ENCODE results near the gene PDZRN4. TPM values are rescaled to one million over a fixed set of nuclear protein-coding genes. Genes with fewer than 3 reads are reported as not detected.

Gene PDZRN4
- total and polyA plus RNA-seq, 2 of the 4 experiments (the other 2 are of a cell fraction): not detected

DNA sequence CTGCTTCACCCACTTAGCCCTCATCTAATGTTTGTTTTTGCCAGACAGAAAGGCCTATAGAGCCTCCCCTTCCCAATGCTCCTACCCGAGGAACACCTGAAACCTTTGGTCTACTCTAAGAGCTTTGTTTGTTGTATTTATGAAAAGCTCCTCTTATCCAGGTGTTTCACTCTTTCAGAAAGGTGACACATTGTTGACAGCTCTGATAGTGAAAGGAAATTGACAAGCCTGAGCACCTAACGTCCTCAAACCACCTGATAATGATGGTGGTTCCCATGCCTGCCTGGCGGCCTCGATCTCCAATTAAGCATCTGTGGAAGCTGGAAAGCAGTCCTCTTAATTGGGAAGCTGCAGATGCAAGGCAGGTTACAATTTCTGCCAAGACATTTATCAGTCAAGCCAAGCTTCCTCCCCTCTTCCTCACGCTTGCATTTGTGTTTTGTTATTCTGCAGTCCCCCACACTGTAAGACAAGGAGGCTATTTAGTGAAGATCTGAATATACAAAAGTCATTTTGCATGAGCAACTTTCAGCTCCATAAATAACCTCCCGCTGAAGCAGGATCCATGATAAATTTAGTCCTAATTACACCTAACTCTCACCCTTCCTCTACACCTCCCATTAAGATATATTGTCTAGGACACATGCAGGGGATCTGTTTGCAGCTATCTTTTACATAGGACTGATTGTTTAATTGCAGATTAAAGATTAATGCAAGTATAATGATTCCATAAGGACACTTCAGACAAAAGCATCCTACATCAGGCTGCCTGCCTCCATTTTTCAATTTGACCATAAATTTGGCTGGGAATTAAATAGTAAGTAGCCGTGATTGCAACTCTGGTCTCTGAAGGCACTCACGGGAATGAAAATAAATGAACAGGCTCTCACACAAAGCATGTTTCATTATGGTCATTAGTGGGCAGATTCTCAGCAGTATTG is 288.6 kb downstream of the PDZRN4 start:
- no TSS peak for BruUV-seq (replicated peaks)
- Histone ChIP-seq H3K56ac (ENCODE audit: extremely low read depth, insufficient read depth, low read length) (no peak overlapping the region), H4K5ac (ENCODE audit: low read depth, low read length) (no peak overlapping the region), H3K14ac (replicated peaks; ENCODE audit: low read depth, low read length) (no peak overlapping the region), H2BK20ac (ENCODE audit: low read depth, low read length) (no peak overlapping the region), H3K27me3 (ENCODE audit: control insufficient read depth, insufficient read depth, low read length) (no peaks in the 10 kb centered on the region; the same call in 1 of the 2 replicates), H2AK5ac (ENCODE audit: low read depth, low read length) (no peak overlapping the region), H2BK5ac (ENCODE audit: low read depth, low read length, poor library complexity, severe bottlenecking) (no peak overlapping the region), H3K18ac (ENCODE audit: low read depth, low read length) (no peak overlapping the region), H4K91ac (ENCODE audit: insufficient read depth, low read depth, low read length) (no peak overlapping the region), H2BK120ac (ENCODE audit: low read depth, low read length) (no peak overlapping the region), H3K9me3 (ENCODE audit: control insufficient read depth, insufficient read depth, low read length) (no peaks in the 10 kb centered on the region), H2AK9ac (replicated peaks; ENCODE audit: low read depth, low read length, poor library complexity) (no peak overlapping the region), H3K79me1 (ENCODE audit: low read depth in 1 of 2, low read length in 2 of 2) (no peaks in the 10 kb centered on the region), H4K20me1 (ENCODE audit: insufficient read depth, low read length) (no peaks in the 10 kb centered on the region), H2AFZ (replicated peaks; ENCODE audit: low read length, poor library complexity) (no peak overlapping the region), H2BK15ac (ENCODE audit: low read depth, low read length) (no peak overlapping the region), H3K9ac (ENCODE audit: low read depth, low read length) (no peak overlapping the region), H4K8ac (ENCODE audit: low read depth in 2 of 2, low read length in 2 of 2) (no peak overlapping the region), H3K36me3 (ENCODE audit: control insufficient read depth, insufficient read depth, low read length) (no peaks in the 10 kb centered on the region), H3K4me2 (ENCODE audit: low read depth, low read length) (no peak overlapping the region), H3K9me1 (ENCODE audit: insufficient read depth, low read length) (no peaks in the 10 kb centered on the region), H3K4ac (ENCODE audit: low read depth, low read length) (no peak overlapping the region), H3K27ac (ENCODE audit: insufficient read depth, low read length) (no peak overlapping the region), H3K4me3 (ENCODE audit: insufficient read depth, low read depth, low read length) (no peak overlapping the region), H3K4me1 (ENCODE audit: control insufficient read depth, insufficient read depth, low read length) (no peaks in the 10 kb centered on the region), H3K23ac (ENCODE audit: low read depth, low read length) (no peak overlapping the region)
- TF ChIP-seq SMC3 (IDR thresholded peaks at IDR 0.05; ENCODE audit: low read depth, low read length): no peak
- no peak for TF ChIP-seq RCOR1 (IDR thresholded peaks at IDR 0.05; ENCODE audit: insufficient replicate concordance, low read length)
- TF ChIP-seq RAD21 (IDR thresholded peaks at IDR 0.05; ENCODE audit: low read length): no peak
- TF ChIP-seq, protein P1, sequence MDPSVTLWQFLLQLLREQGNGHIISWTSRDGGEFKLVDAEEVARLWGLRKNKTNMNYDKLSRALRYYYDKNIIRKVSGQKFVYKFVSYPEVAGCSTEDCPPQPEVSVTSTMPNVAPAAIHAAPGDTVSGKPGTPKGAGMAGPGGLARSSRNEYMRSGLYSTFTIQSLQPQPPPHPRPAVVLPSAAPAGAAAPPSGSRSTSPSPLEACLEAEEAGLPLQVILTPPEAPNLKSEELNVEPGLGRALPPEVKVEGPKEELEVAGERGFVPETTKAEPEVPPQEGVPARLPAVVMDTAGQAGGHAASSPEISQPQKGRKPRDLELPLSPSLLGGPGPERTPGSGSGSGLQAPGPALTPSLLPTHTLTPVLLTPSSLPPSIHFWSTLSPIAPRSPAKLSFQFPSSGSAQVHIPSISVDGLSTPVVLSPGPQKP (IDR thresholded peaks at IDR 0.05; ENCODE audit: borderline replicate concordance, low read depth, low read length): no peak
- no peak for TF ChIP-seq MAZ (IDR thresholded peaks at IDR 0.05; ENCODE audit: borderline replicate concordance, low read depth, low read length)
- no peak for TF ChIP-seq FOS (IDR thresholded peaks at IDR 0.05; ENCODE audit: low read depth, low read length)
- TF ChIP-seq CHD1 (IDR thresholded peaks at IDR 0.05; ENCODE audit: low read depth, low read length): no peak
- TF ChIP-seq MAFK (IDR thresholded peaks at IDR 0.05; ENCODE audit: low read depth, low read length): no peak
- TF ChIP-seq BHLHE40 (IDR thresholded peaks at IDR 0.05; ENCODE audit: low read depth, low read length): no peak
- TF ChIP-seq CEBPB (IDR thresholded peaks at IDR 0.05; ENCODE audit: low read depth, low read length): no peak
- TF ChIP-seq, protein P2, sequence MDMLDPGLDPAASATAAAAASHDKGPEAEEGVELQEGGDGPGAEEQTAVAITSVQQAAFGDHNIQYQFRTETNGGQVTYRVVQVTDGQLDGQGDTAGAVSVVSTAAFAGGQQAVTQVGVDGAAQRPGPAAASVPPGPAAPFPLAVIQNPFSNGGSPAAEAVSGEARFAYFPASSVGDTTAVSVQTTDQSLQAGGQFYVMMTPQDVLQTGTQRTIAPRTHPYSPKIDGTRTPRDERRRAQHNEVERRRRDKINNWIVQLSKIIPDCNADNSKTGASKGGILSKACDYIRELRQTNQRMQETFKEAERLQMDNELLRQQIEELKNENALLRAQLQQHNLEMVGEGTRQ (IDR thresholded peaks at IDR 0.05; ENCODE audit: low read depth, low read length): no peak
- TF ChIP-seq MXI1 (IDR thresholded peaks at IDR 0.05; ENCODE audit: borderline replicate concordance, low read depth, low read length): no peak
- DNase-seq: no peak
- no peak for ATAC-seq (ENCODE audit: low read depth)
- intact Hi-C loops (cut with micrococcal nuclease) (no loop called here), dilution Hi-C loops (cut with HindIII; ENCODE audit: low sequenced_read_pairs, unreplicated experiment) (no loop called here), in situ Hi-C loops (cut with MboI; ENCODE audit: low sequenced_read_pairs) (no loop called here)
- POLR2A ChIA-PET (ENCODE audit: unreplicated experiment): no interaction called here
- no CpG with 5 or more reads among the region's 8 CpGs for WGBS, 2 experiments (ENCODE audit: extremely low coverage in 2 of 2, insufficient read length in 1 of 2)
- CTCF ChIA-PET: no interaction called here

Data from IMR-90 (cell line).